NOMO-1 treated with dmso at 0.1 percent for 144 hours (cell line): ENCODE results near the gene SPDEF.

Experiments
- DNase-seq: peaks from one replicate; lab custom pipeline; 2025; ENCODE audit not compliant: unreplicated experiment; lab: John Stamatoyannopoulos, UW

SPDEF gene

DNA sequence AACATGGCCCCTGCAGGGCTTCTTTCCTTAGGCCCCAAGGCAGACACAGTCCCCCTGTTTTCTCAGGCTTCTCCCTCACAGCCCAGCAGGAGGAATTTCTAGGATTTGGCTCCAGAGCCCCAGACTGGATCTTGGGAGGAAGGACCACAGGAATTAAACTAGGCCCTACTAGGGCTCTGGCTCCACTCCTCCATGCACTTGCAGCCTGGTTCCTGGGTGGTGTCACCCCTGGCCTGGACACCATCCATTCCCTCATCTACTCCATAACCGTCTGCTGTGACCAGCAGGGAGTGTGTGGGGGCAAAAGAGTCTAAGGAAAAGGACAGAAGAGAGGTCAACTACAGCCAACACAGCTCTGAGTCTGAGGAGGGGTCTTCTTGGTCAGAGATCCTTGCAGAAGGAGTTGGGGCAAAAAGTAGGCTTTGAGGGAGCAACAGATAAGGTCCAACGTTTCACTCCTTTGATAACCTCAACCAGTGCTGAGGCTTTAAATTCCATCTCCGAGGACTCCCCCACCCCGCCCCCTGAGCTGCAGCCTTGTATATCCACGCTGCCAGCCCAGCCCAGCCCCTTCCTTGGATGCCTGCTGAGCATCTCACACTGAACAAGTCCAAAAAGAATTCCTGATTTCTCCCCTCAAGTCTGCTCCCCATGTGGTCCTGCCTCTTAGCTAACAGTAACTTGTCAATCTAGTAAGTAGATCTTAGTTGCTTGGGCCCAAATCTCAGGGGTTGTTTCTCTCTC is 27.9 kb upstream of the SPDEF start:
- DNase-seq: no peak

DNA sequence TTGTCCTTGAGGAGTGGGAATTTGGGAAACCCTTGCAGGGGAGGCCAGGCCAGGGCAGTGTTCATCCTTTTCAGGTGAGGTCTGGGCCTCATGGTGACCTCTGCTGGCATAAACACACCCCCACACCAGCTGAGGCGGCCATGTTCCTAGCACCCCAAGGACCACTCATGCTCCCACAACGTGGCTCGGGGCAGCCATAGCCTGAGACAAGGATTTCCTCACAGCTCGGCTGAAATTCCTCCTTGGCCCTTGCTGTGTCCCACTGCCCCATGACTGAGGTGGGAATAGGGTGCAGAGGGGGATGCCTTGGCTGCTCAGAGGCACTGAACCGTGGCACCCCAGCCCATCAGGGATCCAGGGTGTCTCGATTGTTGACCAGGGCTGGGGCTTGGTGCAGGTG is 27.3 kb upstream of the SPDEF start:
- DNase-seq: no peak

GRCh38 chr6:34581561-34581920 is 25.4 kb upstream of the SPDEF start:
- no peak for DNase-seq

DNA sequence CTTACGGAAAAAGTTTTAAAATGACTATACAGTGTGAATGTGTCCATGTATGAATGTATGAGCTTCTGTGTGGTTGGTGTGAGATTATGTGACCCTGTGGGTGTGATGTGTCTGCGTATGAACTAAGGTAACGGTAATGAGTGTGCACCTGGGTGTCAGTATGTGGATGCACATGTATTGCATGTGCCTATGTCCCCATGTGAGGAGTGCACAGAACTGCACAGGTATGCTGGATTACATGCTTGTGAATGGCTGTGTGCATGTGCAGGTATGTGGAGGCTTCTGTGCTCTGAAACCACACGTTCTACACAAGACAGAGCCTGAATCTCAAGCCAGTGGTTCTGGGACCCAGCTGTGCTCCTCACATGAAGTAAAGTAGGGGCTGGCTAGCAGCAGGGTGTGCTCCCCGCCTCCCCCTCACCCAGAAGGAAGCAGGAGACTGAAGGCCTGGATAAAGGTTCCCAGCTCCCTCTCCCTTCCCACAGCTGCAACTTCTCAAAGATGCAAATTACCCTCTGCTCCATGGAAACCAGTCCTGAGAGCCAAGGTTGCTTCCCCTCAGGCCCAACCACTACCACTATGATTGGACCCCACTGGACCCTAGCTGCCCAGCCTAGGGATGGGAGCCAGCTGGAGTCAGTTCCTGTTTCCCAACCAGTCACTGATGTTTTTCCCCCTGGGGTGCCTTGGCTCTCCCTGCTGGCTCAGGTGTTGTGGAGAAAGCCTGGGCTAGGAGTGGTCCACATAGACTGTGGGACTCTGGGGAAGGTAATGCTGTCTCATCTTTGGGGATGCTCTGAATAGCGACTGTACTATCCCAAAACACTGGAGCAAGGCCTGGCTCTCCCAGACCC is 24.8 kb upstream of the SPDEF start:
- DNase-seq: no peak

DNA sequence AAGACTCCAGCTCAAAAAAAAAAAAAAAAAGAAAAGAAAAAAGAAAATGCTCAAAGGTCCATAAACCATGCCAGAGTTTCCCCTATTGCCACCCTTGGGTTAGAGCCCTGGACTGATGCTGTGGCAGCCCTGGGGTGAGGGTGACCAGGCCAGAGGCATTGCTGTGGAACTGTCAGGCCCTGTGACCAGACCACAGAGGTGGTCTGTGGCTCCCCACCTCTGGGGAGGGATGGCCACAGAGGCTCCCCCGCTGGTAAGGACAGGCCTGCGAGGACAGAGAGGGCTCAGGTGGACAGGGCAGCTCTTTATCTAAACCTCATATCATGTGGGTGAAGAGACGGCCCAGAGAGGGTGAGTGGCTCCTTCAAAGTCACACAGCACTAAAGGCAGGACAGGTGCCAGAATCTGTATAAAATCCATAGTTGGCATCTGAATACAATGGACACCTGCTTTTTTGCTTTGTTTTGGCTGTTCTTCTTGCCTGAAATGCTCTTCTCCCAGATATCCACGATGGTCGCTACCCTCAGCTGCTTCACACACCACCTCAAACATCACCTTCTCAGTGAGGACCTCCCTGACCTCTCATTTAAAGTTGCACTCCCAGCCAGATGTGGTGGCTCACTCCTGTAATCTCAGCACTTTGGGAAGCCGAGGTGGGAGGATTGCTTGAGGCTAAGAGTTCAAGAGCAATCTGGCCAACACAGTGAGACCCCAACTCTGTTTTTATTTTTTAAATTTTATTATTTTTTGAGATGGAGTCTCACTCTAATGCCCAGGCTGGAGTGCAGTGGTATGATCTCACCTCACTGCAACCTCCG is 22.5 kb upstream of the SPDEF start:
- no peak for DNase-seq

DNA sequence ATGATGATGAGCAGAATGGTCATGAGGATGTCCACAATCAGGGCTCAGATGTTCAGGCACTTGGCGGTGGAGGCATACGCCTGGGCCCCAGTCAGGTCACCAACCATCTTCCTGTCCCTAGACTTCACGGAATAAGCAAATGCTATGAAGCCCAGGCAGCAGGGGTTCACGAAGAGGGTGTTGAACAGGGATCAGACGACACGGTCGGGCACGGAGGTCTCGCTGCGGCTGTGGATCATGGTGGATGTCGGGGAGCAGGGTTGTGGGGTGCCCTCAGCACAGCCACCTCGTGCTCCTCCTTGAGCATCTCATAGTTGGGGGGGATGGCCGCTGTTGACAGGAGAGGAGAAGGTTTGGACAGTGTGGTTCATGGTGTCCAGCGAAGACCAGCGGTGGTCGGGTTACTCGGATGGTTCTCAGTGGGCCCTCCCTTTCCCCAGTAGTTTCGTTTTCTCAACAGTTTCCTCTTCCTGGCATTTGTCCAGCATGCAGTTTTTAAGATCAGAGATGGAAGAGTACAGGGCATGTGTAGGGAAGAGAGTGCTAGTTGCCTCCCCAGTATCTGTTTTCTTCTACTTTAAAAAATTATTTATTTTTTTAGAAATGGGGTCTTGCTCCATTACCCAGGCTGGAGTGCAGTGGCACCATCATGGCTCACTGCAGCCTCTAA is 20.3 kb upstream of the SPDEF start:
- no peak for DNase-seq

- no peak for DNase-seq
Measured at GRCh38 chr6:34575326-34575725, 19.2 kb upstream of the SPDEF start.

DNA sequence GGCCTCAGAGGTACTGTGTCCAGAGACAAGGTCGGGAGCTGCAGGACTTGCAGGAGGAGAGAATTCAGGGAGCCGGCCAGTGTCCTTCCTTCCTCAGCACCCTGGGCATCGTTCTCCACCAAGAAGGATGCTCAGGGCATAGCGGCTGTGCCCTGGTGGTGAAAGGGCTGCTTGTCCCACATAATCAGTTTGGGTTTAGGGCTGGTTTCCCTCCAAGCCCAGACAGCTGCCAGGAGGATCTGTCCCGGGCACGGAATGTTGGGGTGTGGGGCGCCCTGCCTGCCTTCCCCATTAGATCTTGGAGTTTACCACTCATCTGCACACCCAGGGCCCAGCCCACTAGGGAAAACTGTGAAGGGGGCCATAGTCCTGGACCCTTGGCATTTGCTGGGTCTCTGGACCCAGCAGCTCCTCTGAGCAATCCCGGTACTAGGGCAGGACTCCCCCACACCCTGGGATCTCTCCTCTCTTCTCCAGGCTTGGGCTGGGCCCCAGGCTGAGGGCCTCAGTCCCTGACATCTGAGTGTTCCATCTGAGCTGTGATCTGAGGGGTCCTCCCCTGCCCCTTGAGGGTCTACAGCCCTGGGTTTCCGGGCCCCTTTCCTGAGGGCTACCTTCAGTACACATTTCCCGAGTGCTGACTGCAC is 18.6 kb upstream of the SPDEF start:
- DNase-seq: no peak

DNA sequence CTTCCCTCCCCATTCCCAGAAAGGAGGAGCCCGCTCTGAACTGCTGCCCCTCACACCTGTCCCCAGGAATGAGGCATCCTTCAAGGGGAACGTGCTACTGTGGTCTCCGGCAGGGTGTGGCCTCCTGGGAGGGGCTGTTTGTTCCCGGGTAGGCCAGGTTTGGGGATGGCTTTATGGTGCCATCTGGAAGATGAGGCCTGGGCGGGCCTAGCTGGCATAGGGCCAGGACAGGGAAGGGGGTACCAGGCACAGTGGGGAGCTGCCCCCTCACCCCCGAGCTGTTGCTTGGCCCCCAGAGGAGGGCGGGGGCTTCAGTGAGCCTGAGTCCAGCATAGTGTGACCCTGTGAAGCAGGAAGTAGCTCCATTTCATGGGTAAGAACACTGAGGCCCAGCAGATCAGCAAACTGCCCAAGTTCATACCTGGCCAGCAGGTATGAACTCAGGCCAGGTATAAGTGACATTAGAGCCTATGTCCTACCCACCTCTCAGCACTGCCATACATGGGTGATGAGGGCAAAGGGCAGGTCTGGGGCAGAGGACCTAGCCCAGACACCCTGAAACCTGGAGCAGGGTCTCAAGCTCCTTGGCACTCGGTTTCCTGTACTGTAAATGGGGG is 17.5 kb upstream of the SPDEF start:
- no peak for DNase-seq

- DNase-seq: no peak
Measured at GRCh38 chr6:34572585-34572984, 16.5 kb upstream of the SPDEF start.

GRCh38 chr6:34572021-34572420 is 15.9 kb upstream of the SPDEF start:
- no peak for DNase-seq

DNA sequence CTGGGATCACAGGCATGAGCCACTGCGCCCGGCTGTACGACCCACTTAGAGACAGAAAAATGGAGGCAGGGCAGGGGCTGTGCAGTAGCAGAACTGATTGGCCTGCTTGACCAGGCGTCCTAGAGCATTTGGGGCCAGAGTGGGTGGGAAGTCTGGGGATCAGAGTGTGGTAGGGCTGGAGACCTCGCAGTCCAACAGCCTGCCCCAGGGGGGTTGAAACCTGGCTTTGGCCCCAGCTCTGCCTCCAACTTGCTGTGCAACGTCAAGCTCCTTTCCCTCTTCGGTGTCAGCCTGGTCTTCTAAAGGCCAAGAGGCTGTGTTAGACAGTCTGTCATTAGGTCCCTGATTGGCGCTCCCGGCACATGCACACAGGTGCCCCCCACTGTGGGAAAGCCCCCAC is 15.3 kb upstream of the SPDEF start:
- DNase-seq: no peak

DNA sequence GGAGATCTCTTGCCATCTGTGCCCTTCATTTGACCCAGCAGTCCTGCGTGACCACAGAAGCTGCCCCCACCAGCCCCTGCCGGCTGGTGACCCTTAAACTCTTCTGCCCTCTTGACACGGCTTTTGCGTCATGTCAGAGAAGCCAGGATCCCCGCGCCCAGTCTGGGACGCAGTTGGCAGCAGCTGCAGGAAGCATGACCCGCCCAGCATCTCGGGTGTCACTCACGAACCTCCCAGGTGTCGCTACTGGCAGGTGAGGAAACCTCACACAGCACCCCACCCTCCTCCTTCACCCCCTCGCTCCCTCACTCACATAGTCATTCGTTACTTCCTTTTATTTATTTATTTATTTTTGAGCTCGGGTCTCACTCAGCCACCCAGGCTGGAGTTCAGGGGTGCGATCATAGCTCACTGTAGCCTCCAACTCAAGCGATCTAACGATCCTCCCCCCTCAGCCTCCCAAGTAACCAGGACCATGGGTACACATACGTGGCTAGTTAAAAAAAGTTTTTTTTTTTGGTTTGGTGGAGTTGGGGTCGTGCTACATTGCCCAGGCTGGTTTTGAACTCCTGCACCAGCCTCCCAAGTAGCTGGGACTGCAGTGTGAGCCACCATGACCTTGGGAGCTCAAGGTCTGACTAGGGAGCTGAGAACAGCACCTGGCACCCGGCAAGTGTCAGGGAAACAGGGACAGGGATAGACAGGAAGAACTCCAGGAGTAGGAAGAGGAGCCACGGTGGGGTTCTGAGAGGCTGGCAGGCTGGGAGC is 14.1 kb upstream of the SPDEF start:
- no peak for DNase-seq

DNA sequence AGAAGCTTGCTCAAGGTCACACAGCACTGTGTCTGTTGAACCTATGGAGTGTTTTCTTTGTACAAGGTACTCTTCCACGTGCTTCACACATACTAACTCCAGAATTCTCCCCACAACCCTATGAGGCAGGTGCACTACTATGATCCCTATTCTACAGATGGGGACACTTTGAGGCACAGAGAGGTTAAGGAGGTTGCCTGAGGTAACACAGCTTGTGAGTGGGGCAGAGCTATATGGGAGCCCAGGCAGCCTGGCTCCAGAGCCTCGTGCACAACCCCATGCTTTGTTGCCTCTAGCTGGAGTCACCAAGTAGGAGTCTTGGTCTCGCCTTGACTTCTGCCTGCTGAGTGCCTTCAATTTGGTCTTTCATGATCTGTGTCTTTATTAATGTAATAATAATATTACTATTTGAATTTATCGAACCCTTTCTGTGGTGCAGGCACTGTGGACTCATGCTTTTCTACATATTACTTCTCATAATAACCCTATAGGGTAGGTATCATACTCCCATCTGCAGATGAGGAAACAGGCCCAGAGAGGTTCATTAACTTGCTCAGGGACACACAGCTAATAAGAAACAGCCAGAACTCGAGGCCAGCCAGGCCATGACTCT is 13.3 kb upstream of the SPDEF start:
- no peak for DNase-seq

GRCh38 chr6:34568341-34569201 is 12.4 kb upstream of the SPDEF start:
- no peak for DNase-seq

GRCh38 chr6:34566830-34567546 is 10.9 kb upstream of the SPDEF start:
- no peak for DNase-seq

GRCh38 chr6:34565722-34566137 is 9.6 kb upstream of the SPDEF start:
- no peak for DNase-seq
